Prostate gland (tissue), 2 donors: ENCODE measurements around the gene COX5A. TPM values are rescaled to one million over a fixed set of nuclear protein-coding genes. Genes with fewer than 3 reads are reported as not detected.
A peak's percentile ranks its signal among the peaks of the same experiment; 100 is the strongest.
"Not testable (repeated sequence)": the region's sequence is repeated elsewhere in the genome, so short reads cannot be mapped to it uniquely, and the experiment has no call there.

Experiments used
- DNase-seq: peaks from one replicate; pipeline ENCODE4 v3.0.0-alpha.2; 2019; ENCODE audit warnings: low spot score
- H3K27ac ChIP-seq, 2 donors: fragments of 200-600 bp; sonication (generic); 2 replicates each; pipeline ENCODE4 v1.5.1; 2017 to 2019
- H3K27me3 ChIP-seq: fragments of 200-600 bp; sonication (generic); replicated peaks from 2 replicates; pipeline ENCODE4 v1.5.1; 2019; ENCODE audit not compliant: insufficient read depth
- H3K36me3 ChIP-seq, 2 donors: fragments of 200-600 bp; sonication (generic); 1 replicate in 1 of 2; 2 replicates in 1 of 2; pipeline versions ENCODE4 v1.5.1 to v1.8.1; 2017 to 2019
- H3K4me1 ChIP-seq: fragments of 200-600 bp; sonication (generic); replicated peaks from 2 replicates; pipeline ENCODE4 v1.5.1; 2019
- H3K4me3 ChIP-seq, 2 donors: fragments of 200-600 bp; sonication (generic); 2 replicates each; pipeline ENCODE4 v1.5.1; 2017 to 2019
- H3K9me3 ChIP-seq: fragments of 200-600 bp; sonication (generic); 2 replicates; pipeline ENCODE4 v1.5.1; 2017
- CTCF ChIP-seq, 4 experiments: fragments of 200-600 bp in 2 of 4; fragments of 450-650 bp in 2 of 4; sonication (generic) in 2 of 4; IDR thresholded peaks; 1 replicate in 3 of 4; 2 replicates in 1 of 4; pipeline ENCODE4 v1.5.1; 2016 to 2019; ENCODE audit warnings: antibody characterized with exemption in 4 of 4, mild to moderate bottlenecking in 2 of 4, moderate library complexity in 2 of 4
- POLR2A ChIP-seq: fragments of 450-650 bp; IDR thresholded peaks from one replicate; pipeline ENCODE4 v1.6.1; 2016; ENCODE audit warnings: antibody characterized with exemption, mild to moderate bottlenecking
- POLR2AphosphoS5 ChIP-seq: sonication (generic); formaldehyde crosslinking; IDR thresholded peaks from one replicate; pipeline ENCODE4 v1.6.1; 2017; ENCODE audit warnings: antibody characterized with exemption
- WGBS: methylation state at CpG from one replicate; pipeline ENCODE4 v1.1.5; 2018; 5-methylcytosine and 5-hydroxymethylcytosine counted together
- intact Hi-C: fragments of 100-400 bp; cut with DNase I; formaldehyde crosslinking; loops from one replicate; pipeline ENCODE4 v1.14.2; 2022
- total RNA-seq, 2 donors: library from RNA; depleted of rRNA; stranded (reverse); fragments of >200 nt; gene quantifications; one replicate each; pipeline ENCODE4 v1.1.0, GENCODE V29; 2016

Gene COX5A
- total RNA-seq, 2 donors from 2014 or later = 93.3 to 171 TPM

- Histone ChIP-seq H3K36me3 (no peaks in the 10 kb centered on the region), H3K4me1 (no peaks in the 10 kb centered on the region), H3K4me3 (no peak overlapping the region), H3K9me3 (no peaks in the 10 kb centered on the region), H3K27me3 (no peaks in the 10 kb centered on the region), H3K27ac (no peak overlapping the region)
- no peak for TF ChIP-seq POLR2A
- TF ChIP-seq CTCF (IDR thresholded peaks at IDR 0.05) = peak; percentile 93 to 98 (median 96)
- peak; percentile 79 for TF ChIP-seq POLR2AphosphoS5
- 25% methylated on average over 7 of the region's 7 CpGs for WGBS
- peak; percentile 75 for DNase-seq
- intact Hi-C loops = loop anchor here (2.0 to 10.0 kb wide), 3 partner anchors 179 to 575 kb away; no protein-coding TSS in a partner anchor
These were observed 12.4 kb upstream of the COX5A start for GRCh38 chr15:74950078-74950908.

- under 1% methylated on average over 18 of the region's 18 CpGs for WGBS
- H3K4me1 ChIP-seq = no peaks in the 10 kb centered on the region
- intact Hi-C loops = no loop called here
- H3K4me3 ChIP-seq = peak overlapping the region; percentile 81 to 96
- no peak for DNase-seq
- TF ChIP-seq CTCF (IDR thresholded peaks at IDR 0.05) (no peak), POLR2AphosphoS5 (peak; percentile 23)
- H3K9me3 ChIP-seq = no peaks in the 10 kb centered on the region
- H3K27me3 ChIP-seq = no peaks in the 10 kb centered on the region
- H3K27ac ChIP-seq = peak overlapping the region; percentile 90 to 93
- no peaks in the 10 kb centered on the region for H3K36me3 ChIP-seq
These were observed 642 bp downstream of the COX5A start for GRCh38 chr15:74937272-74937589.

- H3K4me3 ChIP-seq, H3K27me3 ChIP-seq, intact Hi-C loops: not testable (repeated sequence)
These were observed 2.7 kb downstream of the COX5A start for GRCh38 chr15:74935193-74935592.

GRCh38 chr15:74933573-74933972, 4.3 kb downstream of the COX5A start:
- Histone ChIP-seq H3K9me3 (no peaks in the 10 kb centered on the region), H3K27me3 (no peaks in the 10 kb centered on the region), H3K27ac (no peak overlapping the region), H3K36me3 (no peaks in the 10 kb centered on the region), H3K4me1 (no peaks in the 10 kb centered on the region), H3K4me3 (no peak overlapping the region)
- no peak for DNase-seq
- 48% methylated on average over 2 of the region's 2 CpGs for WGBS
- intact Hi-C loops = no loop called here
- TF ChIP-seq POLR2A = no peak
- no peak for TF ChIP-seq CTCF (IDR thresholded peaks at IDR 0.05)
- TF ChIP-seq POLR2AphosphoS5 = no peak

More at GRCh38 chr15:74935193-74935592, 2.7 kb downstream of the COX5A start:
- DNase-seq, H3K9me3 ChIP-seq, H3K4me1 ChIP-seq, H3K36me3 ChIP-seq, H3K27ac ChIP-seq: not testable (repeated sequence)
- WGBS = 88% methylated on average over 3 of the region's 3 CpGs

GRCh38 chr15:74928771-74929198, 9.1 kb downstream of the COX5A start:
- no peaks in the 10 kb centered on the region for H3K36me3 ChIP-seq
- H3K9me3 ChIP-seq = no peaks in the 10 kb centered on the region
- intact Hi-C loops = no loop called here
- 81% methylated on average over 5 of the region's 5 CpGs for WGBS
- no peaks in the 10 kb centered on the region for H3K4me1 ChIP-seq
- peak; percentile 75 for TF ChIP-seq POLR2AphosphoS5
- TF ChIP-seq CTCF (IDR thresholded peaks at IDR 0.05) = no peak
- H3K27me3 ChIP-seq = no peaks in the 10 kb centered on the region
- no peak for DNase-seq
- no peak overlapping the region for H3K27ac ChIP-seq
- H3K4me3 ChIP-seq = no peak overlapping the region
